Muscle of leg (tissue), 11 donors: ENCODE measurements around the gene MAP4K5. TPM values are rescaled to one million over a fixed set of nuclear protein-coding genes. Genes with fewer than 3 reads are reported as not detected.
A peak's percentile ranks its signal among the peaks of the same experiment; 100 is the strongest.

Experiments used
- DNase-seq: peaks from one replicate; pipeline ENCODE4 v3.0.0; 2013
- H3K27ac ChIP-seq: one replicate; pipeline ENCODE4 v1.5.1; 2013; ENCODE audit warnings: mild to moderate bottlenecking, low read length, control low read depth
- H3K27me3 ChIP-seq: one replicate; pipeline ENCODE4 v1.6.1; 2013; ENCODE audit warnings: low read length; ENCODE audit not compliant: control insufficient read depth, insufficient read depth
- H3K36me3 ChIP-seq: one replicate; pipeline ENCODE4 v1.6.1; 2013; ENCODE audit warnings: low read length; ENCODE audit not compliant: control insufficient read depth, insufficient read depth
- H3K4me1 ChIP-seq: one replicate; pipeline ENCODE4 v1.6.1; 2013; ENCODE audit warnings: low read length; ENCODE audit not compliant: control insufficient read depth, insufficient read depth
- H3K4me3 ChIP-seq: one replicate; pipeline ENCODE4 v1.5.1; 2013; ENCODE audit warnings: low read length, control low read depth
- H3K9me3 ChIP-seq: replicated peaks from 2 replicates; pipeline ENCODE4 v1.6.1; 2013; ENCODE audit warnings: low read depth, low read length; ENCODE audit not compliant: control insufficient read depth
- WGBS: methylation state at CpG from one replicate; pipeline ENCODE4 v1.1.5; 2013; ENCODE audit warnings: missing lambda C conversion rate; ENCODE audit not compliant: insufficient coverage; 5-methylcytosine and 5-hydroxymethylcytosine counted together
- polyA plus RNA-seq, 8 donors: library from polyadenylated mRNA; unstranded; fragments of 120-200 nt; gene quantifications; one replicate each; pipeline versions ENCODE4 v1.2.1 to v1.2.3, GENCODE V29; 2013; ENCODE audit warnings: inconsistent platforms in 1 of 8, low replicate concordance in 1 of 8; ENCODE audit not compliant: insufficient read length in 8 of 8, insufficient read depth in 1 of 8
- total RNA-seq: library from RNA; stranded (reverse); fragments of 120-200 nt; gene quantifications from one replicate; pipeline ENCODE4 v1.2.4, GENCODE V29; 2013

Gene MAP4K5
- total and polyA plus RNA-seq, 9 donors: 19.7 to 40.9 (median 31.6) TPM

GRCh38 chr14:50533806-50534205 is 1.4 kb upstream of the MAP4K5 start:
- H3K9me3 ChIP-seq: no peaks in the 10 kb centered on the region
- peak; percentile 62 for DNase-seq
- H3K4me1 ChIP-seq: peaks cover 9% of the 10 kb centered on the region
- no CpG with 5 or more reads among the region's 3 CpGs for WGBS
- no peaks in the 10 kb centered on the region for H3K27me3 ChIP-seq
- no peaks in the 10 kb centered on the region for H3K36me3 ChIP-seq
- H3K4me3 ChIP-seq: no peak overlapping the region
- no peak overlapping the region for H3K27ac ChIP-seq

- Histone ChIP-seq H3K9me3 (no peaks in the 10 kb centered on the region), H3K4me1 (peaks cover 9% of the 10 kb centered on the region), H3K36me3 (peaks cover 2% of the 10 kb centered on the region), H3K27ac (no peak overlapping the region), H3K27me3 (no peaks in the 10 kb centered on the region), H3K4me3 (peak overlapping the region; percentile 42)
- DNase-seq: peak; percentile 27
- WGBS: no CpG with 5 or more reads among the region's 5 CpGs
Measured at GRCh38 chr14:50533241-50533705, 904 bp upstream of the MAP4K5 start.

GRCh38 chr14:50531595-50532501 is 521 bp downstream of the MAP4K5 start:
- peaks cover 2% of the 10 kb centered on the region for H3K36me3 ChIP-seq
- peak; percentile 71 for DNase-seq
- H3K4me1 ChIP-seq: peaks cover 9% of the 10 kb centered on the region
- peak overlapping the region; percentile 95 for H3K27ac ChIP-seq
- WGBS: under 1% methylated on average over 78 of the region's 82 CpGs
- H3K27me3 ChIP-seq: no peaks in the 10 kb centered on the region
- no peaks in the 10 kb centered on the region for H3K9me3 ChIP-seq
- peak overlapping the region; percentile 90 for H3K4me3 ChIP-seq

- WGBS: no CpG with 5 or more reads among the region's 8 CpGs
- no peak overlapping the region for H3K27ac ChIP-seq
- H3K4me1 ChIP-seq: peaks cover 9% of the 10 kb centered on the region
- H3K9me3 ChIP-seq: no peaks in the 10 kb centered on the region
- DNase-seq: peak; percentile 13
- peak overlapping the region; percentile 90 for H3K4me3 ChIP-seq
- H3K27me3 ChIP-seq: no peaks in the 10 kb centered on the region
- peaks cover 2% of the 10 kb centered on the region for H3K36me3 ChIP-seq
Measured at GRCh38 chr14:50530794-50531365, 1.5 kb downstream of the MAP4K5 start.

GRCh38 chr14:50530358-50530757 is 2.0 kb downstream of the MAP4K5 start:
- no peaks in the 10 kb centered on the region for H3K9me3 ChIP-seq
- no peak overlapping the region for H3K4me3 ChIP-seq
- no peaks in the 10 kb centered on the region for H3K27me3 ChIP-seq
- no peak for DNase-seq
- peaks cover 2% of the 10 kb centered on the region for H3K36me3 ChIP-seq
- no CpG with 5 or more reads among the region's 1 CpG for WGBS
- H3K4me1 ChIP-seq: peaks cover 9% of the 10 kb centered on the region
- H3K27ac ChIP-seq: no peak overlapping the region

- WGBS: 76% methylated on average over 4 of the region's 6 CpGs
- H3K27me3 ChIP-seq: no peaks in the 10 kb centered on the region
Measured at GRCh38 chr14:50529288-50530179, 2.8 kb downstream of the MAP4K5 start.

GRCh38 chr14:50528000-50528399 is 4.4 kb downstream of the MAP4K5 start:
- DNase-seq: no peak
- no CpG with 5 or more reads among the region's 1 CpG for WGBS
- H3K36me3 ChIP-seq: peaks cover 4% of the 10 kb centered on the region
- no peak overlapping the region for H3K4me3 ChIP-seq
- H3K4me1 ChIP-seq: peaks cover 8% of the 10 kb centered on the region
- H3K27me3 ChIP-seq: no peaks in the 10 kb centered on the region
- H3K27ac ChIP-seq: no peak overlapping the region
- H3K9me3 ChIP-seq: no peaks in the 10 kb centered on the region

More at GRCh38 chr14:50529288-50530179, 2.8 kb downstream of the MAP4K5 start:
- no peak overlapping the region for H3K27ac ChIP-seq
- H3K4me3 ChIP-seq: no peak overlapping the region
- no peak for DNase-seq
- H3K36me3 ChIP-seq: peaks cover 4% of the 10 kb centered on the region
- peaks cover 9% of the 10 kb centered on the region for H3K4me1 ChIP-seq
- no peaks in the 10 kb centered on the region for H3K9me3 ChIP-seq

- no peak for DNase-seq
- Histone ChIP-seq H3K9me3 (no peaks in the 10 kb centered on the region), H3K27me3 (no peaks in the 10 kb centered on the region), H3K36me3 (peaks cover 7% of the 10 kb centered on the region), H3K4me3 (no peak overlapping the region), H3K27ac (no peak overlapping the region), H3K4me1 (peaks cover 2% of the 10 kb centered on the region)
- 77% methylated on average over 4 of the region's 6 CpGs for WGBS
Measured at GRCh38 chr14:50524731-50525515, 7.4 kb downstream of the MAP4K5 start.

- H3K27me3 ChIP-seq: no peaks in the 10 kb centered on the region
- no peak overlapping the region for H3K4me3 ChIP-seq
- no peak for DNase-seq
- H3K27ac ChIP-seq: no peak overlapping the region
- H3K9me3 ChIP-seq: no peaks in the 10 kb centered on the region
- WGBS: no CpG with 5 or more reads among the region's 2 CpGs
- H3K36me3 ChIP-seq: peaks cover 7% of the 10 kb centered on the region
- H3K4me1 ChIP-seq: no peaks in the 10 kb centered on the region
Measured at GRCh38 chr14:50524060-50524459, 8.3 kb downstream of the MAP4K5 start.
